ENCODE measurements around the gene TRPV6.

- TF ChIP-seq POLR2A (IDR thresholded peaks at IDR 0.05; ENCODE audit: low read depth, low read length) (no peak), CTCF (conservative IDR thresholded peaks at IDR 0.05; ENCODE audit: low read depth, low read length) (no peak), USF2 (IDR thresholded peaks at IDR 0.05; ENCODE audit: low read depth, low read length) (no peak), MAZ (IDR thresholded peaks at IDR 0.05; ENCODE audit: borderline replicate concordance, low read depth, low read length) (no peak), SMC3 (IDR thresholded peaks at IDR 0.05; ENCODE audit: low read depth, low read length) (no peak), BHLHE40 (IDR thresholded peaks at IDR 0.05; ENCODE audit: low read depth, low read length) (no peak), FOS (IDR thresholded peaks at IDR 0.05; ENCODE audit: low read depth, low read length) (no peak), RAD21 (IDR thresholded peaks at IDR 0.05; ENCODE audit: low read length) (no peak), MAFK (IDR thresholded peaks at IDR 0.05; ENCODE audit: low read depth, low read length) (no peak), MXI1 (IDR thresholded peaks at IDR 0.05; ENCODE audit: borderline replicate concordance, low read depth, low read length) (no peak)
Observed at GRCh38 chr7:142875456-142875855, 10.1 kb downstream of the TRPV6 start.
